ENCODE results near the gene CFAP46.

The CFAP46 gene

GRCh38 chr10:132989476-132990415 is 47.4 kb upstream of the CFAP46 start:
- H3K9ac ChIP-seq (ENCODE audit: low read depth, low read length, poor library complexity), result no peak overlapping the region
- peaks cover 0 to 1% of the 10 kb centered on the region in 2 donors for H3K9me3 ChIP-seq (replicated peaks in 1 of 2; ENCODE audit: control insufficient read depth in 2 of 2, insufficient read depth in 1 of 2, low read depth in 1 of 2, low read length in 2 of 2)
- DNase-seq (ENCODE audit: low spot score), result no peak
- H3K27me3 ChIP-seq (ENCODE audit: control insufficient read depth in 3 of 3, insufficient read depth in 3 of 3, low read depth in 1 of 3, low read length in 3 of 3), result peaks cover 0 to 30% (median 0%) of the 10 kb centered on the region in 3 experiments
- H2BK15ac ChIP-seq (ENCODE audit: low read length), result no peak overlapping the region
- H3K18ac ChIP-seq (ENCODE audit: low read length), result no peak overlapping the region
- no peak overlapping the region for H3K23ac ChIP-seq (ENCODE audit: low read depth, low read length, poor library complexity)
- peak overlapping the region; percentile 24 for H2AK5ac ChIP-seq (ENCODE audit: low read depth, low read length)
- no peak overlapping the region for H3K4ac ChIP-seq (ENCODE audit: low read length)
- peaks cover 2% of the 10 kb centered on the region for H3K79me1 ChIP-seq (ENCODE audit: low read depth, low read length)
- H4K8ac ChIP-seq (ENCODE audit: low read depth, low read length), result no peak overlapping the region
- H3K36me3 ChIP-seq (replicated peaks in 1 of 2; ENCODE audit: control insufficient read depth in 2 of 2, insufficient read depth in 2 of 2, low read length in 2 of 2), result no peaks in the 10 kb centered on the region
- no peak overlapping the region for H4K91ac ChIP-seq (ENCODE audit: low read depth, low read length, poor library complexity)
- H2BK5ac ChIP-seq (ENCODE audit: low read length), result no peak overlapping the region
- H3K27ac ChIP-seq (replicated peaks; ENCODE audit: low read length), result no peak overlapping the region
- H3K4me2 ChIP-seq (ENCODE audit: insufficient read depth, low read length, poor library complexity, severe bottlenecking), result no peak overlapping the region
- no peak overlapping the region for H2BK120ac ChIP-seq (ENCODE audit: low read depth, low read length)
- no CpG with 5 or more reads among the region's 46 CpGs for WGBS, 2 donors (ENCODE audit: extremely low coverage in 2 of 2, insufficient read length in 2 of 2, insufficient replicate concordance in 1 of 2)
- no peak overlapping the region for H2AFZ ChIP-seq (ENCODE audit: low read length)
- H2BK12ac ChIP-seq (ENCODE audit: low read length), result no peak overlapping the region
- peaks cover 2 to 4% of the 10 kb centered on the region in 2 donors for H3K4me1 ChIP-seq (ENCODE audit: control insufficient read depth in 2 of 2, insufficient read depth in 1 of 2, low read depth in 1 of 2, low read length in 2 of 2)
- no peak overlapping the region for H3K4me3 ChIP-seq (ENCODE audit: low read length in 2 of 2)
- no peak overlapping the region for H3K14ac ChIP-seq (ENCODE audit: low read length)

DNA sequence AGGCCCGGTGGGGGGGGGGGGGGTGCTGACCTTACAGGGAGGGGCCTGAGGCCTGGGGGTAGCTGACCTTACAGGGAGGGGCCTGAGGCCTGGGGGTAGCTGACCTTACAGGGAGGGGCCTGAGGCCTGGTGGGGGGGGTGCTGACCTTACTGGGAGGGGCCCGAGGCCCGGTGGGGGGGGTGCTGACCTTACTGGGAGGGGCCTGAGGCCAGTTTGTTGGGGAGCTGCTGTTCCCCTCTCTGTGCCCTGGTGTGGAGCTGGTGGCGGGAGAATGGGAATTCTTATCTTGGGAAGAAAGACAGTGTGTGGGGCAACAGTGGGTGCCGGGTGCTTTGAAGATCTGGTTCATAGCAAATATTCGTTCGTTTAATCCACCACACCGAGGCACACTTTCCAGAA is 46.6 kb upstream of the CFAP46 start:
- H3K9ac ChIP-seq (ENCODE audit: low read depth, low read length, poor library complexity), result no peak overlapping the region
- H3K23ac ChIP-seq (ENCODE audit: low read depth, low read length, poor library complexity), result no peak overlapping the region
- H3K9me3 ChIP-seq (replicated peaks in 1 of 2; ENCODE audit: control insufficient read depth in 2 of 2, insufficient read depth in 1 of 2, low read depth in 1 of 2, low read length in 2 of 2), result peaks cover 0 to 1% of the 10 kb centered on the region in 2 donors
- DNase-seq (ENCODE audit: low spot score), result no peak
- no peak overlapping the region for H2BK15ac ChIP-seq (ENCODE audit: low read length)
- peaks cover 2% of the 10 kb centered on the region for H3K79me1 ChIP-seq (ENCODE audit: low read depth, low read length)
- peaks cover 0 to 2% of the 10 kb centered on the region in 2 donors for H3K4me1 ChIP-seq (ENCODE audit: control insufficient read depth in 2 of 2, insufficient read depth in 1 of 2, low read depth in 1 of 2, low read length in 2 of 2)
- no peak overlapping the region for H2AFZ ChIP-seq (ENCODE audit: low read length)
- no peak overlapping the region for H3K27ac ChIP-seq (replicated peaks; ENCODE audit: low read length)
- H4K8ac ChIP-seq (ENCODE audit: low read depth, low read length), result no peak overlapping the region
- peak overlapping the region; percentile 24 for H2AK5ac ChIP-seq (ENCODE audit: low read depth, low read length)
- no peak overlapping the region for H3K4me2 ChIP-seq (ENCODE audit: insufficient read depth, low read length, poor library complexity, severe bottlenecking)
- no peak overlapping the region for H3K4me3 ChIP-seq (ENCODE audit: low read length in 2 of 2)
- H4K91ac ChIP-seq (ENCODE audit: low read depth, low read length, poor library complexity), result no peak overlapping the region
- H2BK5ac ChIP-seq (ENCODE audit: low read length), result no peak overlapping the region
- H3K18ac ChIP-seq (ENCODE audit: low read length), result no peak overlapping the region
- no peaks in the 10 kb centered on the region for H3K36me3 ChIP-seq (replicated peaks in 1 of 2; ENCODE audit: control insufficient read depth in 2 of 2, insufficient read depth in 2 of 2, low read length in 2 of 2)
- H3K14ac ChIP-seq (ENCODE audit: low read length), result no peak overlapping the region
- no peak overlapping the region for H3K4ac ChIP-seq (ENCODE audit: low read length)
- H2BK120ac ChIP-seq (ENCODE audit: low read depth, low read length), result no peak overlapping the region
- peaks cover 0 to 30% (median 0%) of the 10 kb centered on the region in 3 experiments for H3K27me3 ChIP-seq (ENCODE audit: control insufficient read depth in 3 of 3, insufficient read depth in 3 of 3, low read depth in 1 of 3, low read length in 3 of 3)
- H2BK12ac ChIP-seq (ENCODE audit: low read length), result no peak overlapping the region
- WGBS, 2 donors (ENCODE audit: extremely low coverage in 2 of 2, insufficient read length in 2 of 2, insufficient replicate concordance in 1 of 2), result no CpG with 5 or more reads among the region's 8 CpGs

GRCh38 chr10:132987671-132988571 is 45.6 kb upstream of the CFAP46 start:
- Histone ChIP-seq H3K9ac (ENCODE audit: low read depth, low read length, poor library complexity) (no peak overlapping the region), H3K4me3 (ENCODE audit: low read length in 2 of 2) (no peak overlapping the region), H3K36me3 (replicated peaks in 1 of 2; ENCODE audit: control insufficient read depth in 2 of 2, insufficient read depth in 2 of 2, low read length in 2 of 2) (no peaks in the 10 kb centered on the region), H3K27ac (replicated peaks; ENCODE audit: low read length) (no peak overlapping the region), H2BK5ac (ENCODE audit: low read length) (no peak overlapping the region), H3K23ac (ENCODE audit: low read depth, low read length, poor library complexity) (peak overlapping the region; percentile 67), H3K18ac (ENCODE audit: low read length) (peak overlapping the region; percentile 89), H3K14ac (ENCODE audit: low read length) (peak overlapping the region; percentile 95), H3K4me1 (ENCODE audit: control insufficient read depth in 2 of 2, insufficient read depth in 1 of 2, low read depth in 1 of 2, low read length in 2 of 2) (peaks cover 0 to 2% of the 10 kb centered on the region in 2 donors), H2BK120ac (ENCODE audit: low read depth, low read length) (no peak overlapping the region), H3K4me2 (ENCODE audit: insufficient read depth, low read length, poor library complexity, severe bottlenecking) (no peak overlapping the region), H3K79me1 (ENCODE audit: low read depth, low read length) (peaks cover 2% of the 10 kb centered on the region), H2BK15ac (ENCODE audit: low read length) (no peak overlapping the region), H2AK5ac (ENCODE audit: low read depth, low read length) (peak overlapping the region; percentile 28), H2AFZ (ENCODE audit: low read length) (peak overlapping the region; percentile 35), H4K91ac (ENCODE audit: low read depth, low read length, poor library complexity) (no peak overlapping the region), H3K9me3 (replicated peaks in 1 of 2; ENCODE audit: control insufficient read depth in 2 of 2, insufficient read depth in 1 of 2, low read depth in 1 of 2, low read length in 2 of 2) (no peaks in the 10 kb centered on the region), H4K8ac (ENCODE audit: low read depth, low read length) (peak overlapping the region; percentile 72), H3K4ac (ENCODE audit: low read length) (no peak overlapping the region), H2BK12ac (ENCODE audit: low read length) (no peak overlapping the region), H3K27me3 (ENCODE audit: control insufficient read depth in 3 of 3, insufficient read depth in 3 of 3, low read depth in 1 of 3, low read length in 3 of 3) (peaks cover 0 to 26% (median 0%) of the 10 kb centered on the region in 3 experiments)
- WGBS, 2 donors (ENCODE audit: extremely low coverage in 2 of 2, insufficient read length in 2 of 2, insufficient replicate concordance in 1 of 2), result no CpG with 5 or more reads among the region's 29 CpGs
- DNase-seq (ENCODE audit: low spot score), result no peak

Measured in neuronal stem cell (in vitro differentiated cells).